CD4-positive, alpha-beta T cell (primary cell): ENCODE measurements around the gene ST6GALNAC4. TPM values are rescaled to one million over a fixed set of nuclear protein-coding genes. Genes with fewer than 3 reads are reported as not detected.

ENCODE experiments used
- ATAC-seq: fragments of 200-7000 bp; cut with Tn5 transposase; one replicate; pipeline ENCODE4 v1.10.0; 2022; ENCODE audit warnings: mild to moderate bottlenecking; ENCODE audit not compliant: poor library complexity
- CTCF ChIA-PET: fragments of 350-600 bp; sonication (Branson Sonifier 250); formaldehyde crosslinking; loops from one replicate; lab custom pipeline; 2021; ENCODE audit warnings: antibody characterized with exemption, inconsistent platforms; lab: Charles Lee
- POLR2A ChIA-PET: fragments of 350-600 bp; sonication (Branson Sonifier 250); formaldehyde crosslinking; loops from one replicate; lab custom pipeline; 2021; ENCODE audit warnings: antibody characterized with exemption, inconsistent platforms; lab: Charles Lee
- DNase-seq, 14 experiments: peaks; one replicate each; pipeline ENCODE4 v3.0.0-alpha.2; 2013 to 2020; ENCODE audit warnings: mixed read lengths in 2 of 14
- H3K27ac ChIP-seq, 2 donors: one replicate each; pipeline versions ENCODE4 v1.5.1 to v1.7.0; 2013; ENCODE audit warnings: low read length in 2 of 2, low read depth in 1 of 2, mild to moderate bottlenecking in 1 of 2
- H3K27me3 ChIP-seq, 2 experiments: 1 replicate in 1 of 2; 2 replicates in 1 of 2; pipeline versions ENCODE4 v1.6.1 to v1.7.0; 2013; ENCODE audit warnings: low read length in 2 of 2, control low read depth in 1 of 2, mild to moderate bottlenecking in 1 of 2, moderate library complexity in 1 of 2; ENCODE audit not compliant: insufficient read depth in 2 of 2, control insufficient read depth in 1 of 2
- H3K36me3 ChIP-seq: one replicate; pipeline ENCODE4 v1.6.1; 2013; ENCODE audit warnings: low read length, control low read depth; ENCODE audit not compliant: insufficient read depth
- H3K4me1 ChIP-seq: one replicate; pipeline ENCODE4 v1.6.1; 2013; ENCODE audit warnings: low read length, control low read depth; ENCODE audit not compliant: insufficient read depth
- H3K4me3 ChIP-seq: one replicate; pipeline ENCODE4 v1.5.1; 2013; ENCODE audit warnings: mild to moderate bottlenecking, low read length, moderate library complexity
- H3K9me3 ChIP-seq, 2 experiments: 1 replicate in 1 of 2; 2 replicates in 1 of 2; pipeline versions ENCODE4 v1.6.1 to v1.7.0; 2013; ENCODE audit warnings: low read length in 2 of 2, mild to moderate bottlenecking in 2 of 2, control low read depth in 1 of 2, moderate library complexity in 1 of 2; ENCODE audit not compliant: control insufficient read depth in 1 of 2, insufficient read depth in 1 of 2
- H3K27ac Mint-ChIP-seq: one replicate; pipeline ENCODE4 v1.8.0; 2020; ENCODE audit warnings: mixed read lengths
- H3K27me3 Mint-ChIP-seq: one replicate; pipeline ENCODE4 v1.8.0; 2021; ENCODE audit warnings: mixed read lengths
- H3K36me3 Mint-ChIP-seq: one replicate; pipeline ENCODE4 v1.8.0; 2021; ENCODE audit warnings: low read depth, mixed read lengths
- H3K4me1 Mint-ChIP-seq: one replicate; pipeline ENCODE4 v1.8.0; 2021; ENCODE audit warnings: low read depth, mixed read lengths
- H3K4me3 Mint-ChIP-seq: one replicate; pipeline ENCODE4 v1.8.0; 2020; ENCODE audit warnings: mild to moderate bottlenecking, mixed read lengths
- H3K9me3 Mint-ChIP-seq: one replicate; pipeline ENCODE4 v1.8.0; 2020; ENCODE audit warnings: mixed read lengths
- intact Hi-C, 2 experiments: fragments of 100-400 bp; cut with DNase I in 1 of 2; cut with micrococcal nuclease in 1 of 2; formaldehyde crosslinking; loops; one replicate each; pipeline versions ENCODE4 v1.15.1 to v1.9.0; 2023 to 2025; cut with DNase I, micrococcal nuclease
- total RNA-seq, 174 experiments: library from RNA in 2 of 174; stranded (reverse) in 2 of 174; gene quantifications; one replicate each; pipeline ENCODE4 v1.2.3 and lab custom pipeline; 2021 to 2026
- TF ChIP-seq, protein P1 (sequence below): fragments of 200-600 bp; IDR thresholded peaks from one replicate; pipeline ENCODE4 v1.8.0; 2022; ENCODE audit warnings: antibody characterized with exemption, mild to moderate bottlenecking

The ST6GALNAC4 gene
- total RNA-seq, 2 experiments from 2014 or later, result 28.7 to 30.2 TPM

GRCh38 chr9:127945338-127945737, 28.5 kb upstream of the ST6GALNAC4 start:
- H3K9me3 Mint-ChIP-seq, result no peaks in the 10 kb centered on the region
- Histone ChIP-seq H3K4me3 (no peak overlapping the region), H3K9me3 (no peaks in the 10 kb centered on the region), H3K36me3 (peaks cover 97% of the 10 kb centered on the region), H3K27ac (no peak overlapping the region), H3K27me3 (no peaks in the 10 kb centered on the region), H3K4me1 (peaks cover 73% of the 10 kb centered on the region)
- intact Hi-C loops, result no loop called here
- ChIA-PET CTCF (interaction anchor here (5.0 to 6.4 kb wide), 2 partner anchors 9 to 90 kb away, joined by 67 to 74 read pairs; no protein-coding TSS in a partner anchor), POLR2A (interaction anchor here (1.5 to 3.8 kb wide), 3 partner anchors 25 to 89 kb away, joined by 4 to 23 read pairs (median 5); no protein-coding TSS in a partner anchor)
- peaks cover 60% of the 10 kb centered on the region for H3K4me1 Mint-ChIP-seq
- no peaks in the 10 kb centered on the region for H3K27me3 Mint-ChIP-seq
- DNase-seq (no peak), ATAC-seq (no peak)
- H3K36me3 Mint-ChIP-seq, result peaks cover 95% of the 10 kb centered on the region
- no peak overlapping the region for H3K4me3 Mint-ChIP-seq
- H3K27ac Mint-ChIP-seq, result peak overlapping the region; percentile 97
- TF ChIP-seq, protein P1, sequence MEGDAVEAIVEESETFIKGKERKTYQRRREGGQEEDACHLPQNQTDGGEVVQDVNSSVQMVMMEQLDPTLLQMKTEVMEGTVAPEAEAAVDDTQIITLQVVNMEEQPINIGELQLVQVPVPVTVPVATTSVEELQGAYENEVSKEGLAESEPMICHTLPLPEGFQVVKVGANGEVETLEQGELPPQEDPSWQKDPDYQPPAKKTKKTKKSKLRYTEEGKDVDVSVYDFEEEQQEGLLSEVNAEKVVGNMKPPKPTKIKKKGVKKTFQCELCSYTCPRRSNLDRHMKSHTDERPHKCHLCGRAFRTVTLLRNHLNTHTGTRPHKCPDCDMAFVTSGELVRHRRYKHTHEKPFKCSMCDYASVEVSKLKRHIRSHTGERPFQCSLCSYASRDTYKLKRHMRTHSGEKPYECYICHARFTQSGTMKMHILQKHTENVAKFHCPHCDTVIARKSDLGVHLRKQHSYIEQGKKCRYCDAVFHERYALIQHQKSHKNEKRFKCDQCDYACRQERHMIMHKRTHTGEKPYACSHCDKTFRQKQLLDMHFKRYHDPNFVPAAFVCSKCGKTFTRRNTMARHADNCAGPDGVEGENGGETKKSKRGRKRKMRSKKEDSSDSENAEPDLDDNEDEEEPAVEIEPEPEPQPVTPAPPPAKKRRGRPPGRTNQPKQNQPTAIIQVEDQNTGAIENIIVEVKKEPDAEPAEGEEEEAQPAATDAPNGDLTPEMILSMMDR, result no peak

- TF ChIP-seq, protein P1, result no peak
- Mint-ChIP-seq H3K27me3 (no peaks in the 10 kb centered on the region), H3K27ac (peak overlapping the region; percentile 78), H3K4me3 (no peak overlapping the region), H3K36me3 (peaks cover 95% of the 10 kb centered on the region), H3K4me1 (peaks cover 56% of the 10 kb centered on the region), H3K9me3 (no peaks in the 10 kb centered on the region)
- no peak for DNase-seq
- no peak for ATAC-seq
- intact Hi-C loops, result no loop called here
- CTCF ChIA-PET, result interaction anchor here (0.9 to 6.4 kb wide), 10 partner anchors 9 to 143 kb away, joined by 3 to 74 read pairs (median 4); partner anchors contain the start of gene EEIG1
- H3K9me3 ChIP-seq, result no peaks in the 10 kb centered on the region
- H3K4me1 ChIP-seq, result peaks cover 67% of the 10 kb centered on the region
- no peaks in the 10 kb centered on the region for H3K27me3 ChIP-seq
- peaks cover 97% of the 10 kb centered on the region for H3K36me3 ChIP-seq
- POLR2A ChIA-PET, result interaction anchor here (1.1 to 6.0 kb wide), 8 partner anchors 10 to 128 kb away, joined by 3 to 31 read pairs (median 10); partner anchors contain the start of gene PIP5KL1
- no peak overlapping the region for H3K27ac ChIP-seq
- no peak overlapping the region for H3K4me3 ChIP-seq
These were observed 27.9 kb upstream of the ST6GALNAC4 start for GRCh38 chr9:127944586-127945218.

DNA sequence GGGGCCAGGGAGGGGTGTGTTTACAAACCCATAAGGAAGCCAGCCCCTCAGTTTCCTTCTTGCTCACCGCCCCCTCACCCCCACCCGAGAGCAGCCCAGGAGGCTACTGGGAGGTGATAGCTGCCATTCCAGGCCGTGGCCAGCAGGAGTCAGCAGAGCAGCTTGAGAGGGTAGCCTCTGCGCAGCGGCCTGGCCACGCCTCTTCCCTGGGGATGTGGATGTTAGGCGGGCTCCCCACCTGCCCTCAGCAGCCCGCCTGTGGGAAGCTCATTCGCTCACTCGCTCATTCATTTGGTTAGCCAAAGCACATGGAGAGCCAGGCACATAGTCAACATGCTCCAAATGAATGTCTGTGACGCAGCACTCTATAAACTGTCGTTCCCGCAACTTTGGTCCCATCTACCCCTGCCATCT, 26.9 kb upstream of the ST6GALNAC4 start:
- Histone ChIP-seq H3K27me3 (no peaks in the 10 kb centered on the region), H3K4me1 (peaks cover 58% of the 10 kb centered on the region), H3K36me3 (peaks cover 91% of the 10 kb centered on the region), H3K9me3 (no peaks in the 10 kb centered on the region), H3K27ac (peak overlapping the region in 1 of 2 donors; percentile 14), H3K4me3 (no peak overlapping the region)
- intact Hi-C loops, result loop anchor here (1.0 to 2.0 kb wide), 4 partner anchors 13 to 92 kb away; partner anchors contain the start of gene EEIG1 (in 1 of the 2)
- Mint-ChIP-seq H3K4me3 (peak overlapping the region; percentile 12), H3K9me3 (no peaks in the 10 kb centered on the region), H3K27ac (peak overlapping the region; percentile 88), H3K27me3 (no peaks in the 10 kb centered on the region), H3K4me1 (peaks cover 58% of the 10 kb centered on the region), H3K36me3 (peaks cover 96% of the 10 kb centered on the region)
- TF ChIP-seq, protein P1, result peak; percentile 77
- POLR2A ChIA-PET, result interaction anchor here (0.5 to 6.0 kb wide), 18 partner anchors 11 to 209 kb away, joined by 3 to 31 read pairs (median 5); partner anchors contain the start of genes NAIF1, PIP5KL1, SLC25A25 and TOR2A
- CTCF ChIA-PET, result interaction anchor here (0.8 to 6.4 kb wide), 19 partner anchors 10 to 176 kb away, joined by 3 to 74 read pairs (median 4); partner anchors contain the start of gene EEIG1
- DNase-seq, result peak; percentile 59 to 89 (median 72)
- peak; percentile 74 for ATAC-seq
